Esophagus squamous epithelium (tissue), 5 donors: ENCODE results near the gene TFF1. TPM values are rescaled to one million over a fixed set of nuclear protein-coding genes. Genes with fewer than 3 reads are reported as not detected.

Source experiments
- DNase-seq: peaks from one replicate; lab custom pipeline; 2025; lab: John Stamatoyannopoulos, UW
- H3K27ac ChIP-seq, 4 donors: fragments of 200-600 bp; sonication (generic); one replicate each; pipeline ENCODE4 v1.5.1; 2016 to 2019; ENCODE audit warnings: mild to moderate bottlenecking in 1 of 4
- H3K27me3 ChIP-seq, 4 donors: fragments of 200-600 bp; sonication (generic); 1 replicate in 3 of 4; 2 replicates in 1 of 4; pipeline versions ENCODE4 v1.5.1 to v1.6.0; 2017 to 2021; ENCODE audit warnings: antibody characterized with exemption in 1 of 4
- H3K36me3 ChIP-seq, 3 donors: fragments of 200-600 bp; sonication (generic); one replicate each; pipeline ENCODE4 v1.5.1; 2016 to 2019
- H3K4me1 ChIP-seq, 3 donors: fragments of 200-600 bp; sonication (generic); one replicate each; pipeline ENCODE4 v1.5.1; 2017 to 2019
- H3K4me3 ChIP-seq, 4 donors: fragments of 200-600 bp; sonication (generic); 1 replicate in 3 of 4; 2 replicates in 1 of 4; pipeline ENCODE4 v1.5.1; 2016 to 2019; ENCODE audit warnings: mild to moderate bottlenecking in 2 of 4, moderate library complexity in 1 of 4
- H3K9me3 ChIP-seq, 3 donors: fragments of 200-600 bp; sonication (generic); one replicate each; pipeline ENCODE4 v1.5.1; 2016 to 2019
- POLR2A ChIP-seq, 4 donors: fragments of 450-650 bp; IDR thresholded peaks; one replicate each; pipeline ENCODE4 v1.6.1; 2017; ENCODE audit warnings: antibody characterized with exemption in 4 of 4, mild to moderate bottlenecking in 4 of 4, moderate library complexity in 3 of 4
- WGBS, 2 donors: methylation state at CpG; one replicate each; pipeline ENCODE4 v1.1.5; 2018; 5-methylcytosine and 5-hydroxymethylcytosine counted together
- intact Hi-C: fragments of 100-400 bp; cut with DNase I; formaldehyde crosslinking; loops from one replicate; pipeline ENCODE4 v1.15.0; 2022
- total RNA-seq, 4 donors: library from RNA; depleted of rRNA; stranded (reverse); fragments of >200 nt; gene quantifications; one replicate each; pipeline ENCODE4 v1.1.0, GENCODE V29; 2016
- TF ChIP-seq, protein P1 (sequence below), 6 experiments: fragments of 450-650 bp in 4 of 6; fragments of 200-600 bp in 2 of 6; sonication (generic) in 2 of 6; IDR thresholded peaks; one replicate each; pipeline ENCODE4 v1.5.1; 2016 to 2019; ENCODE audit warnings: antibody characterized with exemption in 6 of 6, mild to moderate bottlenecking in 4 of 6, moderate library complexity in 4 of 6
- donor health status: DM: yes; HTN: yes; CAD: no.

TFF1 gene
- total RNA-seq, 4 donors from 2014 or later = not detected

GRCh38 chr21:42362198-42362597 is 4.1 kb downstream of the TFF1 start:
- H3K27ac ChIP-seq = no peak overlapping the region
- no peaks in the 10 kb centered on the region for H3K36me3 ChIP-seq
- DNase-seq = no peak
- WGBS, 2 donors = 73 to 76% methylated on average over 11 of the region's 12 CpGs
- peaks cover 0 to 13% (median 5%) of the 10 kb centered on the region in 3 donors for H3K9me3 ChIP-seq
- intact Hi-C loops = no loop called here
- TF ChIP-seq, protein P1, sequence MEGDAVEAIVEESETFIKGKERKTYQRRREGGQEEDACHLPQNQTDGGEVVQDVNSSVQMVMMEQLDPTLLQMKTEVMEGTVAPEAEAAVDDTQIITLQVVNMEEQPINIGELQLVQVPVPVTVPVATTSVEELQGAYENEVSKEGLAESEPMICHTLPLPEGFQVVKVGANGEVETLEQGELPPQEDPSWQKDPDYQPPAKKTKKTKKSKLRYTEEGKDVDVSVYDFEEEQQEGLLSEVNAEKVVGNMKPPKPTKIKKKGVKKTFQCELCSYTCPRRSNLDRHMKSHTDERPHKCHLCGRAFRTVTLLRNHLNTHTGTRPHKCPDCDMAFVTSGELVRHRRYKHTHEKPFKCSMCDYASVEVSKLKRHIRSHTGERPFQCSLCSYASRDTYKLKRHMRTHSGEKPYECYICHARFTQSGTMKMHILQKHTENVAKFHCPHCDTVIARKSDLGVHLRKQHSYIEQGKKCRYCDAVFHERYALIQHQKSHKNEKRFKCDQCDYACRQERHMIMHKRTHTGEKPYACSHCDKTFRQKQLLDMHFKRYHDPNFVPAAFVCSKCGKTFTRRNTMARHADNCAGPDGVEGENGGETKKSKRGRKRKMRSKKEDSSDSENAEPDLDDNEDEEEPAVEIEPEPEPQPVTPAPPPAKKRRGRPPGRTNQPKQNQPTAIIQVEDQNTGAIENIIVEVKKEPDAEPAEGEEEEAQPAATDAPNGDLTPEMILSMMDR (IDR thresholded peaks at IDR 0.05) = no peak
- no peak for TF ChIP-seq POLR2A (IDR thresholded peaks at IDR 0.05)
- H3K4me1 ChIP-seq = peaks cover 0 to 7% (median 0%) of the 10 kb centered on the region in 3 donors
- H3K27me3 ChIP-seq = peaks cover 0 to 61% (median 0%) of the 10 kb centered on the region in 4 donors
- no peak overlapping the region for H3K4me3 ChIP-seq

- 37 to 60% methylated on average over 1 to 5 of the region's 7 CpGs for WGBS, 2 donors
- Histone ChIP-seq H3K36me3 (no peaks in the 10 kb centered on the region), H3K4me3 (no peak overlapping the region), H3K4me1 (peaks cover 0 to 3% (median 0%) of the 10 kb centered on the region in 3 donors), H3K27me3 (peaks cover 0 to 67% (median 0%) of the 10 kb centered on the region in 4 donors), H3K9me3 (peaks cover 0 to 22% (median 5%) of the 10 kb centered on the region in 3 donors), H3K27ac (no peak overlapping the region)
- no peak for TF ChIP-seq POLR2A (IDR thresholded peaks at IDR 0.05)
- TF ChIP-seq, protein P1 (IDR thresholded peaks at IDR 0.05) = no peak
- intact Hi-C loops = no loop called here
- no peak for DNase-seq
Observed at GRCh38 chr21:42361286-42361685, 5.0 kb downstream of the TFF1 start.

DNA sequence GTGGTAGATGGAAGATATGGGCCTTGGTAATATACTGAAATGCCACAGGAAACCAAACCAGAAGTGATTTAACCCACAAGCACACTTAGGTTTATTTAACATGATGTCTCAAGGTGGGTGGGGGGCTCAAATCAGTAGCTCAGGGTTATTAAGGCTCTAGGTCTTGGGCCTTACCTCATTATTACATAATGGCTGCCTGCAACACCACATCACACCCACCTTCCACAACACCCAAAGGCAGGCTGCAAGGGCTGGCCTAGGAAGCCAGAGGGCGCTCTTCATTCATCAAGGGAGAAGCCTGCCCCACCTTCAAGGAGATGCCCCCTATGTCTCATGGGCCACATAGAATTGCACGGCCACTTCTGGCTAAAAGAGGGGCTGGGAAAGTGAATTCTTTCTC is 6.0 kb downstream of the TFF1 start:
- no peak for DNase-seq
- Histone ChIP-seq H3K27ac (no peak overlapping the region), H3K9me3 (peaks cover 0 to 32% (median 9%) of the 10 kb centered on the region in 3 donors), H3K4me3 (no peak overlapping the region), H3K36me3 (no peaks in the 10 kb centered on the region), H3K27me3 (peaks cover 0 to 65% (median 0%) of the 10 kb centered on the region in 4 donors), H3K4me1 (no peaks in the 10 kb centered on the region)
- 38% methylated on average over 1 of the region's 2 CpGs; no CpG with 5 or more reads in 1 of the 2 donors for WGBS, 2 donors
- intact Hi-C loops = no loop called here
- TF ChIP-seq, protein P1 (IDR thresholded peaks at IDR 0.05) = no peak
- TF ChIP-seq POLR2A (IDR thresholded peaks at IDR 0.05) = no peak

GRCh38 chr21:42358937-42359336 is 7.4 kb downstream of the TFF1 start:
- peaks cover 0 to 36% (median 13%) of the 10 kb centered on the region in 3 donors for H3K9me3 ChIP-seq
- no peaks in the 10 kb centered on the region for H3K36me3 ChIP-seq
- WGBS, 2 donors = 82 to 84% methylated on average over 13 of the region's 13 CpGs
- no peaks in the 10 kb centered on the region for H3K4me1 ChIP-seq
- H3K4me3 ChIP-seq = no peak overlapping the region
- no peak overlapping the region for H3K27ac ChIP-seq
- DNase-seq = no peak
- TF ChIP-seq POLR2A (IDR thresholded peaks at IDR 0.05) = no peak
- TF ChIP-seq, protein P1 (IDR thresholded peaks at IDR 0.05) = no peak
- H3K27me3 ChIP-seq = peaks cover 0 to 51% (median 0%) of the 10 kb centered on the region in 4 donors
- intact Hi-C loops = no loop called here

DNA sequence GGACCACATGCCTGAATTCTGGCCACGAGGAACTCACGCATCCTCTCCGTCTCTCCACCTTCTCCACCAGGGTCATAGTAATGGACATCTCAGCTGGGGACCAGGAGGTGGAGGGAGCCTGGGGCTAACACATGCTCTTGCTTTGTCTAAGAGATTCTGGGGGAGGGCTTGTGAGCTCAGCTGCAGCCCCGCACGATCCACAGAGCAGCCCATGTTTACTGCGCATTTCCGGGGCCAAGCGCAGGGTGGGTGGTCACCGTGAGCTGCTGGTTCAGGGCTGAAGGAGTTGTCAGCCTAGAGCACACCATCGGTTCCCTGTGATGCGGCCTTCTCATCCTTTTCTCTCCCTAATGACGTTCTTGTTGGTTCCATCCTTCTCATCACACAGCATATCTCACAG is 8.1 kb downstream of the TFF1 start:
- H3K27me3 ChIP-seq = peaks cover 0 to 44% (median 0%) of the 10 kb centered on the region in 4 donors
- intact Hi-C loops = no loop called here
- no peaks in the 10 kb centered on the region for H3K4me1 ChIP-seq
- no peak for DNase-seq
- no peak overlapping the region for H3K4me3 ChIP-seq
- peaks cover 0 to 36% (median 13%) of the 10 kb centered on the region in 3 donors for H3K9me3 ChIP-seq
- H3K36me3 ChIP-seq = no peaks in the 10 kb centered on the region
- WGBS, 2 donors = 89% methylated on average over 9 to 12 of the region's 12 CpGs
- TF ChIP-seq POLR2A (IDR thresholded peaks at IDR 0.05) = no peak
- TF ChIP-seq, protein P1 (IDR thresholded peaks at IDR 0.05) = no peak
- H3K27ac ChIP-seq = no peak overlapping the region
